Fibroblast of pulmonary artery (primary cell): ENCODE data around the gene RHBDF1.

Source experiments
- DNase-seq: peaks from one replicate; pipeline ENCODE4 v3.0.0-alpha.2; 2010; ENCODE audit warnings: low read depth
- H3K4me3 ChIP-seq: replicated peaks from 2 replicates; pipeline ENCODE4 v1.5.1; 2011; ENCODE audit warnings: low read depth, mild to moderate bottlenecking, control low read depth, low read length, moderate library complexity
- TF ChIP-seq, protein P1 (sequence below): IDR thresholded peaks from 2 replicates; pipeline ENCODE4 v1.5.1; 2011; ENCODE audit warnings: mild to moderate bottlenecking, control low read depth, low read length, inconsistent platforms; ENCODE audit errors: missing control alignments

The RHBDF1 gene

DNA sequence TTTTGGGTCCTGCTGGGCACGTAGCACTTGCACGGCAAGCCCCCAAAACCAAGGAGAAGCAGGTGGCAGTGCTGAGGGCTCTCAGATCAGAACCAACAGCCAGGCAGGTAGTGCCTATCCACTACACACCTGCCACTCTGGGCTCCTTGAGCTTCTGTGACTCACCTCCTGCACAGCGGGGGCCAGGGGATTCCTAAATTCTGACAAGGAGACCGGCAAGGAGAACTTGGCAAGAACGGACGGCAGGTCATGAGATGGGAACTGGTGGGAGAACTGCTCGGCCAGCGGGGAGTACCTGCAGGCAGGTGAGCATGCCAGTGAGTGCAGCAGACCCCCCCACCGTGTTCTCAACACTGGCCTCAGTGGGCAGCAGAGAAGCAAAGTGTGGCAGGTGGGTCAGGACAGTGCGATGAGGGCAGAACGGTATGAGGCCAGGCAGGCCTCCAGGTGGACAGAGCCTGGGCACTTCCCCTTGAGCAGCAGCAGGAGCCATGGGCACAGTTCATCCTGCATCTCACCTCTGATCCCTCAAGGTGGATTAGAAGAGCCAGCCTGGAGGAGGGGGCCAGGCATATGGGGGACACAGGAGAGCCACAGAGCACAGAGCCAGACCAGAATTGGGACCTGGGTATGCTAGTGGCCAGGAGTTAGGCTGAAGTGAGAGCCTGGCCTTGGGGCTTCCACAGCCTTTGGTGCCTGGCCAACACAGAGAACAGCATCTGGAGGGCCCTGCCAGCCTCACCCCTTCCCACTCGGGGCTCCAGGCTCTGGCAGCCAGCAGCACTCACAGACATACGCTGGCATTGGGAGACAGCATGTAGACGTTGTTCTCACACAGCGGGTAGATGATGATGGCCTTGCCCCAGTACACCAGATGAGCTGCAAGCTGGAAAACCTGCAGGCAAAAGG lies 20.3 kb upstream of the RHBDF1 start:
- TF ChIP-seq, protein P1, sequence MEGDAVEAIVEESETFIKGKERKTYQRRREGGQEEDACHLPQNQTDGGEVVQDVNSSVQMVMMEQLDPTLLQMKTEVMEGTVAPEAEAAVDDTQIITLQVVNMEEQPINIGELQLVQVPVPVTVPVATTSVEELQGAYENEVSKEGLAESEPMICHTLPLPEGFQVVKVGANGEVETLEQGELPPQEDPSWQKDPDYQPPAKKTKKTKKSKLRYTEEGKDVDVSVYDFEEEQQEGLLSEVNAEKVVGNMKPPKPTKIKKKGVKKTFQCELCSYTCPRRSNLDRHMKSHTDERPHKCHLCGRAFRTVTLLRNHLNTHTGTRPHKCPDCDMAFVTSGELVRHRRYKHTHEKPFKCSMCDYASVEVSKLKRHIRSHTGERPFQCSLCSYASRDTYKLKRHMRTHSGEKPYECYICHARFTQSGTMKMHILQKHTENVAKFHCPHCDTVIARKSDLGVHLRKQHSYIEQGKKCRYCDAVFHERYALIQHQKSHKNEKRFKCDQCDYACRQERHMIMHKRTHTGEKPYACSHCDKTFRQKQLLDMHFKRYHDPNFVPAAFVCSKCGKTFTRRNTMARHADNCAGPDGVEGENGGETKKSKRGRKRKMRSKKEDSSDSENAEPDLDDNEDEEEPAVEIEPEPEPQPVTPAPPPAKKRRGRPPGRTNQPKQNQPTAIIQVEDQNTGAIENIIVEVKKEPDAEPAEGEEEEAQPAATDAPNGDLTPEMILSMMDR: no peak
- DNase-seq: no peak
- no peak overlapping the region for H3K4me3 ChIP-seq

DNA sequence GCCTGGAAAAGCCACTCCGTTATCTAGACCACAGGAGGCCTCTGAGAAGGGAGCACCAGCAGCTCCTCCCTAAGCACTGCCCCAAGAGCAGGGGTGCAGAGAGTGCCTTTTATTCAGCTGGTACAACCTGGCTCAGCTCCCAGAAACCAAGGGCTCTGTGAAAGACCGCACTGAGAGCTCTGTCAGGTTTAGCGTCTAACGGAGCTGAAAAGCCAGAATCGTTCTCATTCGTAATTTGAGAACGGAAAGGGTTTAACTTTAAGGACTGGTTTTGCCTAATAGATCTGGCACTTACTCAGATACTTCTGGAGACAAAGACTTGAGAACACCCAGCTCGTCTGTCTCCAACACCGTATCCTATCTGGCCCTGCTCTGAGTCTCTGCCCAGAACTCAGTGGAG lies 19.1 kb upstream of the RHBDF1 start:
- TF ChIP-seq, protein P1: no peak
- DNase-seq: peak; percentile 33
- H3K4me3 ChIP-seq: no peak overlapping the region

DNA sequence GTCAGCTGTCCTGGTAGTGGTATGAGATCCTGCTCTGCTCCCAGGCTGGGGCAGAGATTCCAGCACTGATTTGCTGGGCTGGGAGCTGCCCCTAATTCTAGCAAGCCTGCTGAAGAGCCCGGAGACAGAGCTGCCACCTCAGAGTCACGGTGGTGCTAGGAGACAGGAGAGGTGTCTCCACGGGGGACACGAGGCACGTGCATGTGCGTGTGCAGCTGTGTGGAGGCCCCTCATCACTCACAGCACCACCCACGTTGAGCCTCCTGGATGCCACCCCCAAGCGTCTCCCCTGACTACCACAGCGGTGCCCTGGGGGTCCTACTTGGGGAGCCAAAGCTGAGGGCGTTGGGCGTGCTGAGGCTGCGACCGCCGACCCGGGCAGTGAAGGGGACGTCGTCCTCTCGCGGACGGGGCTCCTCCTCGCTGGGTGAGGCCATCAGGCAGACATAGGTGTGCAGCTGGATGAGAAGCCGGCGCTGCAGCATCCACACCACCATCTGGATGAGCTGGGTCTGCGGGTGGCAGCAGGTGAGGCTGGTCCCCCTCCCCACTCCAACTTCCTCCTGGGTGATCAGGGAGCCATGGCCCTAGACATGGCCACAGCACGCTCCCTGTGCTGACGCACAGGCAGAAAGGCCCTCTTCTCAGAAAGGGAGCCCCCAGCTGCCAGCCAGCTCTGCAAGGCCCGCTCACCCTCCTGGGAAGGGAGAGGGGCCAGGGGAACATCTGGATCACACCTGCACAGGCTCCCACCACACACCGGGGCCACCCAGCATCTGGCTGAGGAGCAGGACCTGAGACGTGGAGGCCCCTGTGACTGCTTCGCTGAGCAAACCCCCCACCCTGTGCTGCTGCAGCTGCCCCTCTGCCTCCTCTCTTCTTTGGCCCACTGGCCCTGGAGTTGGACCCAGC lies 17.2 kb upstream of the RHBDF1 start:
- DNase-seq: no peak
- H3K4me3 ChIP-seq: no peak overlapping the region
- TF ChIP-seq, protein P1: no peak

DNA sequence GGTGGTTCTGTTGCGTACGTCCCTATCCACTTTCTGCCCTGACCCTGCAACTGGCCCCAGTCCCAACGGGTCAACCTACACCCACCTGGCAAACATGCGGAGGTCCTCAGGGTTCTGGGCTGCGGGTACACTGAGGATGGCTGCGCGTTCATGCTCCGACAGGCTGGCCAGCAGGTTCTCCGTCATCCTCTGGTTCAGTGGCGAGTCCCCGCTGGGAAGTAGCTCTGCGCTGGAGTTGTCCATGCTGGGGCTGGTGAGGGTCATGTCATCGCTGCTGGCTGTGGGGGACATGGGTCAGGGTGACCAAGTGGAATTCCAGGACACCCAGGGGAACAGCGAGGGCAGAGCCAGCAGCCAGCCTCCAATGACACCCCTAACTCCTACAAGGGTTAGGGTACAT lies 16.2 kb upstream of the RHBDF1 start:
- no peak overlapping the region for H3K4me3 ChIP-seq
- TF ChIP-seq, protein P1: no peak
- DNase-seq: no peak

DNA sequence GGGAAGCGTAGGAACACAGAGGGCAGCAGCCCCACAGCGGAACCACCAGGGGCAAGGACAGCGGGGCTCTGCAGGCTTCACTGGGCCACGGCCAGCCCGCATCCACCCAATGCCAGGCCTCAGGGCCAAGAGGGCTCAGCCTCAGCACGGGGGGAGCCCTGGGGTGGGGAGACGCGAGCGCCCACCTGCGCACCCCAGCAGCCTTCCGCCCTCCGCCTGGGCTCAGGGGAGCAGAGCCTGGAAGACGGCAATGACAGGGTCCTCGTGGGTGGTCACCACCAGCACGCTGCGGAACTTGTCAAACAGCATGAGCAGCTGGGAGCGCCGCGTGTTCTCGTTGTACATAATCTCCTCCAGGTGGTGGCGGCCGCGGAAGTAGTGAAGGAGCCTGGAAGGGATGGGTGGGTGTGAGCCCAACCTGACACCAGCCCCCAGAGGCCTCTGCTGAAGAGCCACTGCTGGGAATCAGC lies 14.1 kb upstream of the RHBDF1 start:
- DNase-seq: no peak
- TF ChIP-seq, protein P1: no peak
- no peak overlapping the region for H3K4me3 ChIP-seq

DNA sequence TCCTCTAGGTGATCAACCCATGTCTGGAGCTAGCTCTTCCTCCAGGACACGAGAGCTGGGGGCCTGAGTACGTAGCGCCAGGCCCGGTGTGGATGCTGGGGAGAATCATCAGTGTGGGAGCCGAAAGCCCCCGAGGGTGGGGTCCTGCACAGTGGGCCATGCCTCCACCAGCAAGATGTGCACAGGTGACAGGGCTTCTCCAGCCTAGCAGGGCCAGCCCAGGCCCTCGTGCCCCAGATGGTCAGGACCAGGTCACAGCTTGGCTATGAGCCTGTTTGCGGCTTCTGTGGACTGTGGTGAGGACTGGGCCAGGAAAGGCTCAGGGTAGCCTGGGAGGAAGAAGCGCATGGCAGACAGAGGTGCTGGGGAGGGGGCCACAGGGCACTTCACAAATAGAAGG lies 13.4 kb upstream of the RHBDF1 start:
- no peak for DNase-seq
- no peak overlapping the region for H3K4me3 ChIP-seq
- TF ChIP-seq, protein P1: no peak
